Measurements from ENCODE around the gene PHF21B.
"Not testable (repeated sequence)": the region's sequence is repeated elsewhere in the genome, so short reads cannot be mapped to it uniquely, and the experiment has no call there.

DNA sequence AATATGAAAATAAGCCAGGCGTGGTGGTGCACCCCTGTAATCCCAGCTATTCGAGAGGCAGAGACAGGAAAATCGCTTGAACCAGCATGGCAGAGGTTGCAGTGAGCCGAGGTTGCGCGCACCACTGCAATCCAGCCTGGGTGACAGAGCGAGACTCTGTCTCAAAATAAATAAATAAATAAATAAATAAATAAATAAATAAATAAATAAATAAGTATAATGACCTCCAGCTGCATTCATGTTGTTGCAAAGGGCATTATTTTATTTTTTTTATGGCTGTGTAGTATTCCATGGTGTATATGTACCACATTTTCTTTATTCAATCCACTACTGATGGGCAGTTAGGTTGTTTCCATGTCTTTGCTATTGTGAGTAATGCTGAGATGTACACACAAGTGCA, 48.1 kb downstream of the PHF21B start:
- TF ChIP-seq POLR2A (IDR thresholded peaks at IDR 0.05): not testable (repeated sequence)
- TF ChIP-seq, protein P1, sequence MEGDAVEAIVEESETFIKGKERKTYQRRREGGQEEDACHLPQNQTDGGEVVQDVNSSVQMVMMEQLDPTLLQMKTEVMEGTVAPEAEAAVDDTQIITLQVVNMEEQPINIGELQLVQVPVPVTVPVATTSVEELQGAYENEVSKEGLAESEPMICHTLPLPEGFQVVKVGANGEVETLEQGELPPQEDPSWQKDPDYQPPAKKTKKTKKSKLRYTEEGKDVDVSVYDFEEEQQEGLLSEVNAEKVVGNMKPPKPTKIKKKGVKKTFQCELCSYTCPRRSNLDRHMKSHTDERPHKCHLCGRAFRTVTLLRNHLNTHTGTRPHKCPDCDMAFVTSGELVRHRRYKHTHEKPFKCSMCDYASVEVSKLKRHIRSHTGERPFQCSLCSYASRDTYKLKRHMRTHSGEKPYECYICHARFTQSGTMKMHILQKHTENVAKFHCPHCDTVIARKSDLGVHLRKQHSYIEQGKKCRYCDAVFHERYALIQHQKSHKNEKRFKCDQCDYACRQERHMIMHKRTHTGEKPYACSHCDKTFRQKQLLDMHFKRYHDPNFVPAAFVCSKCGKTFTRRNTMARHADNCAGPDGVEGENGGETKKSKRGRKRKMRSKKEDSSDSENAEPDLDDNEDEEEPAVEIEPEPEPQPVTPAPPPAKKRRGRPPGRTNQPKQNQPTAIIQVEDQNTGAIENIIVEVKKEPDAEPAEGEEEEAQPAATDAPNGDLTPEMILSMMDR (IDR thresholded peaks at IDR 0.05): not testable (repeated sequence)

Data from sigmoid colon (tissue), 3 donors.